DLD1 (cell line): ENCODE data around the gene LRRFIP2.
"Not testable (repeated sequence)": the region's sequence is repeated elsewhere in the genome, so short reads cannot be mapped to it uniquely, and the experiment has no call there.

Source experiments
- in situ Hi-C: cut with HindIII; loops from 2 replicates; pipeline ENCODE4 v1.10.0; 2017; ENCODE audit warnings: low sequenced_read_pairs

The LRRFIP2 gene

DNA sequence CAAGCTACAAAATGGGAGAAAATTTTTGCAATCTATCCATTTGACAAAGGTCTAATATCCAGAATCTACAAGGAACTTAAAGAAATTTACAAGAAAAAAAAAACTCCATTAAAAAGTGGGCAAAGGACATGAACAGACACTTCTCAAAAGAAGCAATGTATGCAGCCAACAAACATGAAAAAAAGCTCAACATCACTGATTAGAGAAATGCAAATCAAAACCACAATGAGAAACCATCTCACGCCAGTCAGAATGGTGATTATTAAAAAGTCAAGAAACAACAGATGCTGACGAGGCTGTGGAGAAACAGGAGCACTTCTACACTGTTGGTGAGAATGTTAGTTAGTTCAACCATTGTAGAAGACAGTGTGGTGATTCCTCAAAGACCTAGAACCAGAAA is 27.5 kb downstream of the LRRFIP2 start:
- in situ Hi-C loops, result not testable (repeated sequence)

DNA sequence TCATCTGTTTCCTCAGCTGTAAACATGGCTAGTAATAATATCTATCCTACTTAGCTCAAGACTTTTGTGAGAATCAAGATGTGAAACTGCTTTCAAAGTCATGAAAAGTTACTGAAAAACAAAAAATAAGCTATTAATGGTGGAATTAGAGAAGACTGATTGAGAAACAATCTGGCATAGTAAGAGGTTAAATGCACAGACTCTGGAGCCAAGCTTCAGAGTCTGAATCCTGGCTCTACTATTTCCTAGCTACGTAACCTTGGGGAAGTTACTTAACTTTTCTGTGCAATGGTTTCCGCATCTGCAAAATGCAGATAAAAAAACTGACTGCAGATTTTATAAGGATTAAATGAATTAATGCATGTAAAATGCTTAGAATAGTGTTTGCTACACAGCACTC is 28.8 kb downstream of the LRRFIP2 start:
- in situ Hi-C loops, result no loop called here

DNA sequence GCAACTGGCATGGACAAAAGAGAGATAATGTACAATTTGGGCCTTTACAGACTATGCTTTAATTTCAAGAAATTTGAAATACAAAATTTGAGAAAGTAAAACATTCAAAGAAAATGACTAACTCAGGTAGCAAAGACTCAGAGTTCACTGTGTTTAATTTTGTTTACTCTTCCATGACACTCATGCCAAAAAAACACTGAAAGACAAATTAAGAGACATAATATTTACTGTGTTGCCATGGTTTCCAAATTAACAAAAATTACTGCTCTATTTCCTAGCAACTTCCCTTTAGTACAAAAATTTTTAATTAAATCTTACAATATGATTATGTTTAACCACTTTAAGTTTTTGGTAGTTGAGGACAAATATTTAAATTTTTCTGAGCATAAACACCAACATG is 29.6 kb downstream of the LRRFIP2 start:
- in situ Hi-C loops, result loop anchor here (5.0 kb wide), 1 partner anchor 37 kb away; no protein-coding TSS in a partner anchor

DNA sequence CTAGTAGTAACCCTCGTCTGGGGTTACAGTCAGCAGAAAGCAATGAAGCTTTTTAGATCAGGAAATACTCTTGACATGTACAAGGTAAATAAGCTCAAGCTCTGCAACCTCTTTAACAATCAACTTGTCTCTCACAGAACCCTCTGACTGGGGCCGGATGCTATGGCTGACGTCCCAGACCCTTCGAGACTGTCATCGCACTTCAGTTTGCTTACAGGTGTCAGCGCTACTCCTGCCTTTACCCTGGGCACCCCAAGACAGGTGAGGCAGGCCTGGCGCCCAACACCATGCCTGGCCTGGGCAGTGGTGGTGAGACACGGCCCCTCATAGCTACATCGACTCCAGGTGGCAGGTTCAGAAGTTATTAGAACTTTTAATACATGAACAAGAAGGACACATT is 30.6 kb downstream of the LRRFIP2 start:
- in situ Hi-C loops, result loop anchor here (5.0 kb wide), 1 partner anchor 38 kb away; no protein-coding TSS in a partner anchor

DNA sequence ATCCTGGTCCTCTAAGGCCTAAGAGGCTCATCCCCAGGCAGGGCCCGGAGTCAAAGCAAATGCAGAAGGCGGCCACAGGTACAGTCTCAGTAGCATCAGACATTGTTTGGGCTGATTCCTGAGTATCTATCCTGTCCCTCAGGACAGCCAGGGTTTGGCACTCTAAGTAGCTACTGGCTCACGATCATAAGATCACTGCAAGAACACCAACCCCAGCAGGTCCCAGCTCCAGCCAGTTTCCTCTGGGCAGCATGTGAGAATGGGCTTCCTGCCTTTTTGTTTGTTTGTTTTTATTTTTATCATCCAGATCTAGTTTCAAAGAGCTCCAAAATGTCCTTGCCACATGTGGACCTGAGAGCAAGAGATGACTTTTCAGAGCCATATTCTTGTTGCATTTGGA is 32.7 kb downstream of the LRRFIP2 start:
- in situ Hi-C loops, result loop anchor here (5.0 kb wide), 1 partner anchor 41 kb away; no protein-coding TSS in a partner anchor

DNA sequence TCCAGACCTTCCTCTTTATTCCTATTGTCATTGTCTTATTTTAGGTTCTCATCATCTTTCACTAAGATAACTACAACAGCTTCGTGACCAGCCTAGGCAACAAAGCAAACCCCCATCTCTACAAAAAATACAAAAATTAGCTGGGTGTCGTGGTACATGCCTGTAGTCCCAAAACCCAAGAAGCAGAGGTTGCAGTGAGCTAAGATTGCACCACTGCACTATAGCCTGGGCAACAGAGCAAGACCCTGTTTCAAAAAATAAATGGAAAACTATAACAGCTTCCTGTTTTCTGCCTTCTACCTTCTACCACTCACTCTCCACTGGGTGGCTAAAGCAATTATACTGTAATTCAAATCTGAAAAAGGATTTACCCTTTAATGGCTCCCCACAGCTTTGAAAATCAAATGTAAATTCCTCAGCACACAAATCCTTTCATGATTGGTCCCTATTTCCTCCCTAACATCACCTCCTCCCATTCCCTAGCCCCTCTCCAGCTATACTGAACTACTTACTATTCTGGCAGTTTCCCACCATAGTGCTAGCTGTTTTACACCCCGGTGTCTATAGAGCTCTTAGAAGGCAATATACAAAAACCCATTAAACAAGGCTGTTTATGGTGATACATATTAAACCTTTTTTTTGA is 33.4 kb downstream of the LRRFIP2 start:
- in situ Hi-C loops, result loop anchor here (5.0 kb wide), 1 partner anchor 41 kb away; no protein-coding TSS in a partner anchor

DNA sequence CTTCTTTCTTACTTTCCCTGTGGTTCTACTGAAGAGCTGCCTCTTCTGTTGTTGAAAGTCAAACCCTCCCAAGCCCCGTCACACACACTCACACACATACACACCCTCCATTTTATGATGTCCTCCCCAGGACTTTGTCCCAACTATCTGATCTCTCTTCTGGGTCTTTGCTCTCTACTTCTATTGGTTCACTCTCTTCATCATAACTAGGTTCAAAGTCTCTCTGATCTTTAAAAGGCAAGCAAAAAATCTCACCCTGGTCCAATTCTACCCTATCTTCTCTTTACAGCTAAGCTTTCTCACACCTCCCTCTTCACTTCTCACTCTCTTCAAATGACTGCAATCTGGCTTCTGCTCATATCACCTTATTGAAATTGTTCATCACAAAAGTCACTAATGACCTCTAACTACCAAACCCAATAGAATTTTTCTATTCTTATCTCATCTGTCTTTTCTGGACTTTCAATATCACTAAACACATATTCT is 34.8 kb downstream of the LRRFIP2 start:
- in situ Hi-C loops, result loop anchor here (5.0 kb wide), 1 partner anchor 43 kb away; no protein-coding TSS in a partner anchor

DNA sequence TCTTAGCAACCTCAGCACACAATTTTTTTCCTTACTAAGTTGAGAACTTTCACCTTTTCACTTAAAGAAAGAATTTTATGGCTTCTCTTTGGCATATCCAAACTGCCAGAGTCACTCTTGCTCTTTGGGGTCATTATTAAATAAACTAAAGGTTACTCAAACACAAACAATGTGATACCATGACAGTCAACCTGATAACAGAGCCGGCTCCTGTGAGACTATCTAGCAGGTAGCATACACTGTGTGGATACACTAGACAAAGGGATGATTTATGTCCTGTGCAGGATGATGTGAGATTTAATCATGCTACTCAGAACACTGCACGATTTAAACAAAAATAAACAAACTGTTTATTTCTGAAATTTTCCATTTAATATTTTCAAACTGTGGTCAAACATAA is 35.6 kb downstream of the LRRFIP2 start:
- in situ Hi-C loops, result no loop called here

DNA sequence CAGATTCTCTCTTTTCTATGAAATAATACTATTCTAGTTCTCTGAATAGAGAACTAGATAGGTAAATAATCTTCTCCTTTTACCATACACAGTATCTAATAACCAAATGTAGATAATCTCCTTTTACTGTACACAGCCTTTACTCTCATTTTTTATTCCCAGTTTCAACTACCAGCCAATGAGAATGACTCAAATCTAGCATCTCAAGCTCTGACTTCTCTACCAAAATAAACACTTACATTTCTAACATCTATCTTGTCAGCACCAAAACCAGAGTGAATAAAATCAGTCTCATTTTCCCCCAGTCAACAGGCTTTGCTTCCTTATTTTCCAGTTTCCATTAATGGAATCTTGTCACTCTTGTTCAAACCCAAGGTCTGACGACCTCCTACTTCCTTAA is 36.9 kb downstream of the LRRFIP2 start:
- in situ Hi-C loops, result no loop called here

DNA sequence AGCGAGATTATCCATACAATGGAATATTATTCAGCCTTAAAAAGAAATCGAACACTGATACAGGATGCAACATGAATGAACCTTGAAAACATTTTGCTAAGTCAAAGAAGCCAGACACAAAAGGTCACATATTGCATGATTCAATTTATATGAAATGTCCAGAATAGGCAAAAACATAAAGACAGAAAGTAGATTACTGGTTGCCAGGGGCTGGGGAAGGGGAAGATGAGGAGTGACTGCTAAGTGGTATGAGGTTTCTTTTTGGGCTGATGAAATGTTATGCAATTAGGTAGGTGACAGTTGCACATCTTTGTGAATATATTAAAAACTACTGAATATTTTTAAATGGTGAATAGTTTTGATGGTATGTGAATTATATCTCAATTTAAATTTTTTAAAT is 38.3 kb downstream of the LRRFIP2 start:
- in situ Hi-C loops, result no loop called here

DNA sequence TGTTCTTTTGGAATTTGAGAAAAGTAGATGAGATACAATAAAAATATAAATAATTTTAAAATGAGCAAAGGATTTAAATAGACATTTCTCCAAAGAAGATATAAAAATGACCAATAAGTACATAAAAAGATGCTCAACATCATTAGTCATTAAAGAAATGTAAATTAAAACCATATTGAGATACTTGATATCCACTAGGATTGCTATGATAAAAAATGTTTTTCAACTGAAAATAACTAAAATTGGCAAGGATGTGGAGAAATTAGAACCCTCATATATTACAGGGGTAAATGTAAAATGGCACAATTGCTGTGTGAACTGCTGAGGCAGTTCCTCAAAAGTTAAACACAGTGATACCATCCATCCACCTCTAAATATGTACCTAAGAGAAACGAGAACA is 38.8 kb downstream of the LRRFIP2 start:
- in situ Hi-C loops, result no loop called here

DNA sequence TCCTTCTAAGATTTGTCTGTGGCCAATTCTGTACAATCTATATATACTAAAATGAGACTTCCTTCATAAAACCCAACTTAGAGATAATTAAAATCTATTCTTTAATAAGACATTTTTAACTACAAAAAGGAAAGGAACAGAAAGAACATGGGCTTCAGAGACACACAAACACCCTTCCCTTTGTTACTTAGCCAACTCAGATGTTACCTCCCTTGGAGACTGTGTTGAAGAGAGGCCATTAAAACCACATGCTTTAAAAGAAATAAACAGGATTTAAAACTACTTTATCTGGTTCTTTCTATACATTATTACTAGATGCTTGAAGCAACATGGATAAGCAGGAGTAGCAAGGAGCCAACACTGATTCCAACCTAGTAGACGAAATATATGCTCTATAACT is 42.0 kb downstream of the LRRFIP2 start:
- in situ Hi-C loops, result no loop called here

DNA sequence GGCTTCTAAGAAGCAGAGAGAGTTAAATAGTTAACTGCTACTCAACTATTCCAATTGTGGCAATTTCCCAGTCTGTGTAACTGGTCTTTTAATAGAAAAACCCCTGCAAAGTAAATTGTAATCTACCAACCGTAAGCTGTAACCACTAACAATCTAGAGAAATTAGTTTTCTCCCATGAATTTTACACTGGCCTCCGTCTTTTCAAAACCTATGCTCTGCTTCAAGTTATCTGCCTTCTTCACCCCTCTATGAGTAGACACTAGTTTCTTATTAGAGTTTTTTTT is 42.6 kb downstream of the LRRFIP2 start:
- in situ Hi-C loops, result no loop called here

DNA sequence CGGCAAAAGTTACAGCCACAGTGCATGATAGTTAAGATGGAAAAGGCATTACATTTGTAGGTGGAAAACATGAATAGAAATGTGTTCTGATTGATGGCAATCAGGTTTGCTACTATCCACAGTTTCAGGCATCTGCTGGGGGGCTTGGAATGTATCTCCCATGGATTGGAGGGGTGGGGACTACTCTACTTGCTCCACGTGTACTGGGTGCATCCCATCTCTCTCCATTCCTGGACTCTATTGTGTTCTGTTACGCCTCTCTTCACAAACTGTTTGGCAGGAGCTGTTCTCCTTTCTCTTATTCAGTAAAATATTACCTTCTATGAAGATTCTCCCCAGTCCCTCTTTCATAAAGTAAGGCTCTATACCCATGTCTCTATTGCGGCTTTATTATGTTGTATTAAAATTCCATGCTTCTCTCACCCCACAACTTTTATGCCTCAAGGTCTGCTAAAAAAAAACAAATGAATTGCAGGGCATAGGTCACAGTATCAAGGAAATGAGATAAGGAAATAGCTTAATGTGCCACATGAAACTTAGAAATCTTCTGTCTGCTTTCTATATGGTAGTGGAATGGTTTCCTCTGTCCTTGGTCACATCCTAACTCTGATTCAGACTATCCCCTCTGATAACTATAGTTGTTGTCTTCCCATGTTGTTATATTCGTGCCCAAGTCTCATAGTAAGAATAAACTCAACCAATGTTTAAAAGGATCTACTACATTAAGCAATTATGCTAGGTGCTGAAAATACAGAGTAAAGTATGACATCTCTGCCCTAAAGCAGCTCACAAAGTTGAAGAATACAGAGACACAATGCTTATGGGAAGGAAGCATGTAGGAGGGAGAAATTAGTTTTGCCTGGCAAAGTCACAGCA is 43.2 kb downstream of the LRRFIP2 start:
- in situ Hi-C loops, result no loop called here

DNA sequence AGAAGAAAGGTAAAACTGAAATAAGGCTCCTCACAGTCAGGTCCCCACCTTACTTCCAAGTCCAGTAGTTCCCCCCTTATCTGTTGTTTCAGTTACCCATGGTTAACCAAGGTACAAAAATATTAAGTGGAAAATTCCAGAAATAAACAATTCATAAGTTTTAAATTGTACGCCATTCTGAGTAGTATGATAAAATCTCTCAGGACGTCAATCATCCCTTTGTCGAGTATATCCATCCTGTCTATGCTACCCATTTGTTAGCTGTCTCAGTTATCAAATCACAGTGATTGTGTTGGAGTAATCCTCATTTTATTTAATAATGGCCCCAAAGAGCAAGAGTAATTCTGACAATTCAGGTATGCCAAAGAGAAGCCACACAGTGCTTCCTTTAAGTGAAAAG is 43.9 kb downstream of the LRRFIP2 start:
- in situ Hi-C loops, result no loop called here

DNA sequence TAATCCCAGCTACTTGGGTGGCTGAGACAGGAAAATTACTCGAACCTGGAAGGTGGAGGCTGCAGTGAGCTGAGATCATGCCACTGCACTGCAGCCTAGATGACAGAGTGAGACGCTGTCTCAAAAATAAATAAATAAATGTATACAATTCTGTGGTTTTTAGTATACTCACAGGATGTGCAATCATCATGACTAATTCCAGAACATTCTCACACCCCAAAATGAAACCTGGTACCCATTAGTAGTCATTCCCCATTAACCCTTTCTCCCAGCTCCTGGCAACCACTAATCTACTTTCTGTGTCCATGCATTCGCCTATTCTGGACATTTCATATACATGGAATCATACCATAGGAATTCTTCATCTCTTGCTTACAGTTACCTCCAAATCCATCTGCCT is 44.5 kb downstream of the LRRFIP2 start:
- in situ Hi-C loops, result no loop called here

DNA sequence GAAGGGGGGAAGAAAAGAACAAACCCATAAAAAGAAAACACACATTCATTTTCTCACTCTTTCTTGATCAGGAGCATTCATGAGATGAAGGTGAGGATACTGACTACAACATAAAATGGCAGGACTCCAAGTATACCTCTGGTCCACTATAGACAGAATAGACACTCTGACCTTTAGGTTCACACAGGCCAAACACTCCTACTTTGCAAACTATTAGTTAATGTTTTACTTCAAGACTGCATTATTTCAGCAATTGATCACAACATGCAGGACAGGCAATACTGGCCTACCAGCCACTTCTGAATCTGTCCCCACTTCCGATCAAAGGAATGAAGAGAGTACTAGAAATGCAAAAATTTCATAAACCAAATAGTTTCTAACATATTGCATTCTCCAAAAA is 47.0 kb downstream of the LRRFIP2 start:
- in situ Hi-C loops, result no loop called here

DNA sequence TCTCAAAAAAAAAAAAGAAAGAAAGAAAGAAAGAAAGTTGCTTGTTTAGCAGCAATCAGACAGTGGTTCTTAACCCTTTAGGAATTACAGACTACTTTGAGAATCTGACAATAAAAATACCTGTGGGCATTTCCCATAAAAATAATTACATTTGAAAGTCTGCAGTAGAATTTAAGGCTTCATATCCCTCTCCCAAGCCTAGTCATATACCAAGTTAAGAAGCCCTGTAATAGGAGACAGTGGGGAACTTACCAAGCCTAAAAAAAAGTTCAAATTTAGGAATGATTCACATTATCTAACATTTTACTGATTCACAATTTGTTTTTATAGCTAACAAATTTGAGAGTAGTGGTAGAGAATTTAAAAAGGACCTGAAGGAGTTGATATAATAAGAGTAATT is 47.5 kb downstream of the LRRFIP2 start:
- in situ Hi-C loops, result no loop called here

DNA sequence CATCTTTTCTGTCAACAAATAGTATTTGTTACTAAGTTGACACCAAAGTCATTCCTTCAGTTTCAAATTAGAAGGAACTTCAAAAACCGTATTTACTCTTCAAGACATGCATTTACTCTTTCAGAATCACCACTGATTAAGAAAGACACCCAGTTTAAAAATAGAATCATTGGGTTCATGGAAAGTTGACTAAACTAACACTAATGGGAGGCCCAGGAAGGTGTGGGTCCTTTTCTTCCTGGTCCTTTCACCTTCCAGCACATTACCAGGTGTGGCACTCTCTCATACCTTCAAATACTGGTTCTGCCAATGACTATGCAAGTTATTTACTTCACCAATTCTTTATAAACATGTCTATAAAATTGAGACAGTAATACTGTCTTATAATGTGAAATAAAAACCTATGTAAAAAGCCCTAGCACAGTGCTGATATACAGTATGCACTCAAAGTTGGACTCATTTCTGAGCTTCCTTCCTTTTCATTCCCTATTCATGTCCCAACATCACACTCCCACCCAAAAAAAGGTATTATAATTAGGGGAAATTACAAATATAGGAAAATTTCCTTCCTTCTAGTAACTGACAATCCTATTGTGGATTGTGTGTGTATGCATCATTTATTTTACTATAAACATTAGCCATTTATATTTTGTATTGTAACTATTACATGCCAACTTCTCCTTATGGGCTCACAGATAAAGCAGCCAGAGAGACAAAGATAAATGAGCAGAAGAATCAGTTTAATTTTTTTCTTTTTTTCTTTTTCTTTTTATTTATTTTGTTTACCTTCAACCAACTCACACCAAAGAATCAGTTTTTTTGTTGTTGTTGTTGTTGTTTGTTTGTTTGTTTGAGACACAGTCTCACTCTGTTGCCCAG is 48.9 kb downstream of the LRRFIP2 start:
- in situ Hi-C loops, result no loop called here

DNA sequence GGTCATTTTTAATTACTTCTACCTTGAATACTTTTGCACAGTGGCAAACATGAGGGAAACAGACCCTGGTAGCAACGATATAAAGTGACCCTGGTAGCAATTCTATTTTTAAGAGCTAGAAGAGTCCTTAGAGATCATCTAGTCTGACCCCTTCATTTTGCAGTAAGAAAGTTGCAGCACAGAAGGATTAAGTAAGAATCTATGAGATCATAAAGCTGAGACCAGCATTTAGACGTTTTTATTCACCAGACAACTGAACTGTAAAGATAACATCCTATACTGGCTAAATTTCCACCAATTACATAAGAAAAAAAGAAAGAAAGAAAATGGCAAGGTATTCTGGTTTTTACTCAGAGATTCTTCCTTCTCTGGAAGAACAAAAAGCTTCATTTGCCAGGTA is 49.9 kb downstream of the LRRFIP2 start:
- in situ Hi-C loops, result no loop called here

DNA sequence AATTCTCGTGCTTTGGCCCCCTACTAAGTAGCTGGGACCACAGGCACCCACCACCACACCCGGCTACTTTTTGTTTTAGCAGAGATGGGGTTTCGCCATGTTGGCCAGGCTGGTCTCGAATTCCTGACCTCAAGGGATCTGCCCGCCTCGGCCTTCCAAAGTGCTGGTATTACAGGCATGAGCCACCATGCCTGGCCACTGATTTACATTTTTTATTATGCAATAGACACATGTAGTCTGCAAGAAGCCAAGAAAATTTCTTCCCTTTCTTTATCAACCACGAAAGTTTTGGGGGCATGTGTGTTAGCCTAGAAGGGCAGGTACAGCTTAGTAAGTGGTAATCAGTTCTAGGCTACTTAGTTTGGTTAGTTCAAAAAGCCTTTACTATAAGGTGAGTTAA is 51.1 kb downstream of the LRRFIP2 start:
- in situ Hi-C loops, result no loop called here
